Activated CD4-positive, alpha-beta T cell treated with anti-CD3 and anti-CD28 coated beads for 24 hours (primary cell): ENCODE measurements around the gene NSG1.
"Not testable (repeated sequence)": the region's sequence is repeated elsewhere in the genome, so short reads cannot be mapped to it uniquely, and the experiment has no call there.

Experiments used
- DNase-seq, 2 donors: peaks; one replicate each; pipeline ENCODE4 v3.0.0-alpha.2; 2020; ENCODE audit warnings: low read depth in 2 of 2

Gene NSG1

DNA sequence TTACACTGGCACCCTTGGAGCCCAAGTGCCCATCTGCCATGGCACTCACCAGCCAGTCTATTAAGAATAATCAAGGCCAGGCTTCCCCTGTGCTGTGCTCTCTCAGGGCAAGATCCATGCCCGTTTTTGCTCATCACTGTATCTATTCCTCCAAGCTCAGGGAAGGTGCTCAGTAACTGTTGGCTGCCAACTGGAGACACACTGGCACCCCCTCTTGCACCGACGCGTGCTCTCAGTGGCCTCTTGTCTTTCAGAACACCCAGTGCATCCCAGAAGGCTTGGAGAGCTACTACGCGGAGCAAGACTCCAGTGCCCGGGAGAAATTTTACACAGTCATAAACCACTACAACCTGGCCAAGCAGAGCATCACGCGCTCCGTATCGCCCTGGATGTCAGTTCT, 30.1 kb downstream of the NSG1 start:
- no peak for DNase-seq

DNA sequence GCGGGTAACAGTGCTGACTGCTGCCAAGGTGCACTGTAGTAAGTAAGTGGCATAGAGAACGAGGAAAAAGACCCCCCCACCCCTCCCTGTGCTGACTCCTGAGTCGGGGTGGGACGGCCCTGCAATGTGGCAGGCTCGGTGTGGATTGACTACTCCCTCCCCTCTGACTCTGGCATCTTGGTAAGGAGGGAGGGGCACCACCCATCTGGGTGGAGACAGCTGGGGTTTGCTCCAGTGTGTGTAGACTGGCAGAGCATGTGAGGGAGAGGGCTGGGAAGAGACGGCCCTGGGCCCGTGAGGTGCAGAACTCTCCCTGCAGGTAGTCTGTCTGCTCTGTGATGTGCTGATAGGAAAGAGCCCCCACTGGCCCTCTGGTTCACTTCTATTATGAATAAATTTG, 31.0 kb downstream of the NSG1 start:
- no peak for DNase-seq

DNA sequence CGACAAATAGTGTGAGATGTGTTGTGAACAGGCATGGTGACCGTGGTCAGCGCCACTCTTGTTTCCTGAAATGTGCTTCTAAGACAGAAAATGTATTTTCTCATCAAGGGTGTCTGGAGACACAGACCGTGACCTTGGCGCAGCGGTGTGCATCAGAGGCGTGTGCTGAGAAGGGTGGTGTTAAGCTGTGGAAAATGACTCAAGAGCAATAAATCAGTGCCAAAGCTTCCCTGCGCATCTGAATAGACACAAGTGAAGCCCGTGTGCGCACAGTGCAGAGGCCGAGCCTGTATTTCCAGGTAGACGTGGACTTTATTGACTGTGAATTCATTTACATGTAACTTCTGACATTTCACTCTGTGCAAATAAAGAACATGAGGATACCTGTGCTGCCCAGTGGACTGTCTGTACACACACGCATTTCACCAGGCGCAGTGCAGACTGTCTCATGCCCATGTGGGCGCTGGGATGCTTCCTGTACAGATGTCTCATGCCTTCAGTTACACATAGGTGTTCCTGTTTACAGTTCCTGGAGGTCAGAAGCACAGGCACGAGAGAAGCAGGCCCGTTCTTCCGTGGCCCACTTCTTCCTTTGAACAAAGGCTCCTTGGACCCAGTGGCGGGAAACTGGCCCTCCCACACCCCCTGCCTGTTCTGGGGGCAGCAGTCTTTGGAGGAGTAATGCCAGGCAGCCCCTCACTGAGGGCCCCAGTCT, 31.9 kb downstream of the NSG1 start:
- no peak for DNase-seq

DNA sequence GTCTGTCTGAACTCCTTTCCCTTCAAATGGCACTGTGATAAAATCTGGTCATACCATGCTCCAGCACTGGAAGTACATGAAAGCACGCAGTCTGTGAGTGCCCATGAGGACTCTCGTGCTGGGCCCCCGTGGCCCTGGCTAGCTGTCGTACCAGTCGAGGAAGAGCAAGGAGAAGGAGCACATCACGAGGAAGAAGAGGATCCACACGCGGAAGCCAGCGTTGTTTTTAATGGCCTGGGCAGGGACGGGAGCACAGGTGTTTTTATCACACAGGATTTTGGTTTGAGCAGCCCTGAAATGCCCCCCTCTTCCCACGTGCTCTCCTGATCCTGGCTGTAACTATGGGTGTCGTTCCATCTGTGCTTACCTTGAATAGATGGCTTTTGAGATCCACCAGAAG, 33.0 kb downstream of the NSG1 start:
- no peak for DNase-seq

DNA sequence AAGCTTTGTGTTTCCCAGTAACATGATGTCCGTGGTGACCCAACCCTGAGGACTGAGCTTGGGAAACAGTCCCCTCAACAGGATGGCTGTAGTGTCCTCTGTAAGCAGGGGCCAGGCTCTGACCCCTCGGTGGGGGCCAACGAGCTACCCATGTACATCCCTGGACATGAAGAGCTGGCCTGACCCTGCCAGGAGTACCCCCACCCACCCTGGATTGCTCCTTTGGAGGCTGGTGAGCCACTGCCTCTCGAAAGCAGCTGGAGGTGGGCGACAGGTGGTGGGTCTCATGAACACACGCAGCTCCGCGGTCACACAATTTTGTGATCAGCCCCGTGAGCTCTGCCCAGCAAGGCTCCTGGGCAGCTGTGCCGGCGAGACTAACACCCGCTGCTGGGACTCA, 33.5 kb downstream of the NSG1 start:
- no peak for DNase-seq

DNA sequence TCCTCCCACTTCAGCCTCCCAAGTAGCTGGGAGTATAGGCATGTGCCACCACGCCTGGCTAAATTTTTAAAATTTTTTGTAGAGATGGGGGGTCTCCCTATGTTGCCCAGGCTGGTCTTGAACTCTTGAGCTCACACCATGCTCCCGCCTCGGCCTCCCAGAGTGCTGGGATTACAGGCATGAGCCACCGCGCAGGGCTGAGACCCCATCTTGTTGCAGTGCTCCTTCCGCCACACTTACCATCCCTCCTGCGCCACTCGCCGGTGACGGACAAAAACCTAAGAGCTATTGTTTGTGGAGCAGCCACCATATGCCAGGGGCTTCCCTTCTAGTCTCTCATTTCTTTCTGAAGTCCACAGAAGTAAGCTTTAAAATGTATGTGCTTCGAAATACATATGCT, 34.5 kb downstream of the NSG1 start:
- no peak for DNase-seq

DNA sequence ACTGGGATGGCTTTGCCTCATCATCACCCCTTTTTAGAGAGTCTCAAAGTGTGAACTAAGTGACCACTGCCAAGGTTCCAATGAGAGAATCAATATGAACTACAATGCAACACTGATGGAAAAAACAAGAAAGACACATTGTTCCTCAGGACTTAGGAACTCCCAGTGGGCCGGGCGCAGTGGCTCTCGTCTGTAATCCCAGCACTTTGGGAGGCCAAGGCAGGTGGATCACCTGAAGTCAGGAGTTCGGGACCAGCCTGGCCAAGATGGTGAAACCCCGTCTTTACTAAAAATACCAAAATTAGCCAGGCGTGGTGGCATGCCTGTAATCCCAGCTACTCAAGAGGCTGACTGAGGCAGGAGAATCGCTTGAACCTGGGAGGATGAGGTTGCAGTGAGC, 35.2 kb downstream of the NSG1 start:
- DNase-seq, result not testable (repeated sequence)

DNA sequence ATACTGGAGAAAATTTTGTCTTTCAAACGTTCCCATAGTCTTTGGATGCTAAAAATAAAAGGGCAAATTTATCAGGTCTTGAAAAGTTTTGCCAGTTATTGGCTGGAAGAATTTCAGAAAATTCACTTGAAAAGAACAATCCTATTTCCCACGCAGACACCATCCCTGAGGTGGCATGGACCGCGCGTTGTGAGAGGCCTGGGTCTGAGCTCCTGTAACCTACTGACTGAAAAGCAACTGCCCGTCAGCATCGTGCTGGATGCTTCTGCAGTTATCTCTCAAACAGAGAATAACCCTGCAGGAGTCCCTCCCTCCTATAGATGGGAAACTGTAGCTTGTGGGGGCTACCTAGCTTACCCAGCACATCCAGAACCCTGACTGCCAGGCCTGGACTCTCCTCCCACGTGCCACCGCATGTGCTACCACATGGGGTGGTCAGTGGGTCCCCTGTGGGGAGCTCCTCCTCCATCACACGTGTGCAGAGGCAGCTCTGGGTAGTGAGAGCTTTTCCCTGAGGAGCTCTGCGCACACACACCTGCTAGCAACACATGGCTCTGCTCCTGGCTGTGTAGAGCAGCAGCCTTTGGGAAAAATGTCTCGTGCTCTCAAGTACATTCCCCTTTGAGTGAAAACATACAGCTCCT, 36.1 kb downstream of the NSG1 start:
- no peak for DNase-seq

DNA sequence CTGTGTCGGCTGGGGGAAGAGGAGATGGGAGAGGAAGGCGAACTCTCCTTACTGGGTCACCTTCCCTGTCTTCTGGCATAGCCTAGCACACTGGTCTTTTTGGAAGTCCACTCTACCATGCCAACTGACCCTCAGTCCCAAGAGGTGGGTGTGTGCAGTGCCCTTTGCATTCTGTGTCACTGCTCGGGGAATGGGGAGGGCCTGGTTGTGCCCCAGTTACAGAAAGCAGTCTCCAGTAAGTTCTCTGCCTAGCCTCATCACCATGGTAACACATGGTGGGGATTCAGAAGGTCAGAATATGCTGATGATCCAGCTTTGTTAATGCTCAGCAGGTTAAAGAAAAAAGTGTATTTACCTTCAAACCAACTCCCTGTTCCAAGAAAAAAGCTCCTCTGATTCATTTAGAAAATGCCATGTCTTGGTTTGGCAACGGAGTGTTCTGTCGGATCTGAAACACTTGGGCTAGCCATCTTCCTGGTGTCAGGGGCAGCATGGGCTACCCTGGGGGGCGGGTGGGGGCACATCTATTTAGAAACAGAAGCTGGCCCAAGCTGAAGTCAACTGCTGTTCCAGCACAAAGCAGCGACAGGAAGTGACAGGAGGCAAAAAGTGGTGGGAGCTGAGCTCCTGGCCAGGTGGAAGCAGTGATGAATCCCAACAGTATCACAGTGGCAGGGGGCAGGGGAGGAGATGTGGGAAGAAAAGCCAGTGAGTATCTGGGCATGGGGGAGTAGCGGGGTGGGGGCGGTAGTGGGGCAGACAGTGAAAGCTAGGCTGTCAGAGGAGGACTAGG, 37.0 kb downstream of the NSG1 start:
- DNase-seq, result no peak

DNA sequence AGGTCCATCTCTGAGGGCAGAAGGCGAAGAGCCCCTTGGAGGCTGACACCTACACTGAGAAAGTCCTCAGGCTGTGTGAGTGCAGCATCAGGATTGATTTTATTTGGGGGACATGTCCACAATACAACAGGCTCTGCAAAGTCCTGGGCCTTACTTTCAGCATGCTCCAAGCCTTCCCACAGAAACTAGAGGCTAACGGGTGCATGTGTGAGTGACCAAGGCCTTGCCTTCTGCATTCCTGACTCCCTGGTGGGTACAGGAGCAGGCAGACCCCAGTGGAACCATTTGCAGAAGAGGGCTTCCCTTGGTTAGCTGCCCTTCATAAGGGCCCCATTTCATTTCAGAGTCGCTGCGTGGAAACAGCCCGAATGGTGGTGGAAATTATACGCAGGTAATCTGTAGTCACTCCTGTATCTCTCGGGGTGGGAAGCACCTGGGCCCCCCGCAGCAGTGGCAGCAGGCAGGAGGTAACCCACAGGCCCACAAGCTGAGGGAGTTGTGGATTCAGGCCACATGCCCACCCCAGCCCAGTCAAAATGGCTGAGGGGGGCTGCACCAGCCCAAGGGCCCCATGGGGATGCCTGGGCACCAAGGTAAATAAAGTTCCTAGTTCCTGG, 37.7 kb downstream of the NSG1 start:
- DNase-seq, result no peak

DNA sequence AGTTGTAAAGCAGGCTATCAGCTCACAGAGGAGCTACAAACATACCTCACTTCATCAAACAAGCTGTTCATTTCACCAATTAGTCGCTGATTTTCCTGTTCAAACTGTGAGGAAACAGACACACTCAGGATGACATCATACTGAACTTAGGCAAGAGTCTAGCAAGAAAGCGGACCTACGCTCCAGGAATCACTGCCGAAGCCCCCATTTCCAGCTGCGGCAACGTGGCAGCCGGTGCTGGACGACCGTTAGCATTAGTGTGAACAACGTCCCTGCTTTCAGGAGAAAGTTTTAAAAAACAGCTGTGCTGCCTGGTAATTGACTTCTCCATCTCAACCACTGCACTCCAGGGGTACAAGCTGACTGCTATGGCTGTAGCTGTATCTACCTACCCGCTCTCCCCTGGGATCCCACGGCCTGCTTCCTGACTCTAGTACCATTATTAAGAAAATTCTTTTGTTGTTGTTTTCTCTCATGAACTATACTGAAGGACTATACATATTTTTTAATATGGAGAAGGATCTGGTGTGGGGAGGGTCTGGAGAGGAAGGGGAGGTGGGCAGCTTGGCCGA, 38.3 kb downstream of the NSG1 start:
- DNase-seq, result no peak

DNA sequence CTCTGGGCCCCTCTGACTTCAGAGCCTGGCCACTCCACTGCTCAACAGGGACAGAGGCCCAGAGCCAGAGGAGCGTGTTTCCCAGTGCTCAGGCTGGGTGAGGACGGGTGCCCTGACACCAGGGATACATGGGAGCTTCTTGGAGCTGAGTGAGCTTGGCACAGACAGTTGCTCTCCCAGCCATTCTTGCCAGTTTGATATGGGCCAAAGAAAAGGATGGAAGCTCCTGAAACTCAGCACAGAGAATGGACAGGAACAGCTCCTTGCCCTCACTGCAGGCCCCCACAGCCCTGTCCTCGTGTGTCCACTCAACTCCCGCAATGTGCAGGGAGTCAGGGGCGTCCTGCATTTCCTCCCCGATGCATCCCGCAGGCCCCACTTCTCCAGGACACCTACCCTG, 38.8 kb downstream of the NSG1 start:
- no peak for DNase-seq

DNA sequence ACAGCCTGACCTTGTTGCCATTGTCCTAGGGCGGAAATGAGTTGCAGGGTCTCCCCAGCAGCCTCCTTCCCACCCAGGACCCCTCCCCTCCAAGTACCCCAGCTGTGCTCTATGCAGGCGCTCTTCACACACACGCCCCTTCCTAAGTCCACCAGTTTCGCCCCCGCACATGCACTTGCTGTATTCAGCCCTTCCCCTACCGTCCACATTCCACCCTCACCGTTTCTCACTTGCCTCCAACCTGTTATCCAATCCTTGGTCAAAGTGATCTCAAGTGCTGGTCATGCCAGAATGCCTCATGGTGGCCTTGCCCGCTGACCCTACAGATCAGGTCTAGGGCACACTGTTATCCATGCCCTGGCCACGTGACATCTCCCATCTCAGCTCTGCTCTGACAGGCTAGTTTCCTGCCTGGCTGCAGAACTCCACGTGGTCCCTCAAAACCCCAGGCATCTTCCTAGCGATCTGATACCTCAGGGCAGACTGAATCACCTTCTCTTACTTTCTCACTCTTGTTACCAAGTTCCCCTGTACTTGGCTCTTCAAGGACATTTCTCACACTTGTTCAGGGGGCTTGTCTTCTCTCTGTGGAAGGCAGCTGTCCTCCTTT, 39.7 kb downstream of the NSG1 start:
- DNase-seq, result no peak

DNA sequence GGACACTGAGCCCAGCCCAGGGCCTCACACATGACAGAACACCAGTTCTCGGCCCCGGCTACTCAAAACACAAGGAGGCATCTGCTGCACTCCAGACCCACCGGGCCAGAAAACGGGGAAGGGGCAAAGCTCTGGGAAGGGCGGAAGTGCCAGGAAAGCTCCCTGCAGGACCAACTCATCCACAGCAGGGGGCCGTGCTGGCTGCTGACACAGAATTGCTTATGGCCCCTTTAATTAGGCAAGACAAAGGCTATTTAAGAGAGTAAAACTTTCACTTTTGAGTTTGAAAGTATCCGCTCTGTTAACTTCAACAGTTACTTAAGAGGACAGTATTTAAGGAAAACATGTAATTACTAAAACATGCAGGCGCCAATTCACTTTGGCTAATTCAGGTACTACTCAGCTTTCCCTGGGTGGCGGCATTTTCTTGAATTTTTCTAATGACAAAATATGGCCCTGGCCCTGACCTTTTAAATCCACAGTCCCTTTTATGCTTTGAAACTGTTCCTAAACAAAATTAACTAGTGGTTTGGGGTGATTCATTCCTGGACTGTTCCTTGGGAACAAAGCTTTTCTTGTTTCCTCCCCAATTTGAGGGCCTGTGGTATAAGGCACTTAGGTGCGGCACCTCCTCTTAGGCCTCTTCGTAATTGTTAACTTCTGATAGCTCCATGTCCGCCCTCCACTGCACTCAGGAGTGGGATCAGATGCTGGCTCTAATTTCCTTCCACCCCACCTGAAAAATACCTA, 40.4 kb downstream of the NSG1 start:
- no peak for DNase-seq

DNA sequence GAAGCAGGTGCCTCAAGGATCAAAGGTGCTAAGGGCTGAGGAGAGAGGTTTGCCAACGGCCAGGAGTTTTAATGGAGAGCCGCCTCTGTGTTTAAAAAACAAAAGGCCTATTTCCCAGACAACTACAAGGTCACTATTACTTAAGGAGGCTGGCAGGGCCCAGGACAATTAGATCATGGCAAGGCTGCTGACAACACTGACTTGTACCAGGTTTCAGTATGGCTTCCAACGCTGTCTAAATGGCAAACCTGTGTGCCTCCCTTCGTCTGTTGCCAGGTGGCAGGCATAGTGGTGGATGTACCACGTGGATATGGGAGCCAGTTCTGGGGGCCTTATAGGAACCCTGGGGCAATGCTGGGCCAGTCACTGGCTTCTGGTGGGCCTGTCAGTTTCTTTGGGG, 41.0 kb downstream of the NSG1 start:
- DNase-seq, result no peak

DNA sequence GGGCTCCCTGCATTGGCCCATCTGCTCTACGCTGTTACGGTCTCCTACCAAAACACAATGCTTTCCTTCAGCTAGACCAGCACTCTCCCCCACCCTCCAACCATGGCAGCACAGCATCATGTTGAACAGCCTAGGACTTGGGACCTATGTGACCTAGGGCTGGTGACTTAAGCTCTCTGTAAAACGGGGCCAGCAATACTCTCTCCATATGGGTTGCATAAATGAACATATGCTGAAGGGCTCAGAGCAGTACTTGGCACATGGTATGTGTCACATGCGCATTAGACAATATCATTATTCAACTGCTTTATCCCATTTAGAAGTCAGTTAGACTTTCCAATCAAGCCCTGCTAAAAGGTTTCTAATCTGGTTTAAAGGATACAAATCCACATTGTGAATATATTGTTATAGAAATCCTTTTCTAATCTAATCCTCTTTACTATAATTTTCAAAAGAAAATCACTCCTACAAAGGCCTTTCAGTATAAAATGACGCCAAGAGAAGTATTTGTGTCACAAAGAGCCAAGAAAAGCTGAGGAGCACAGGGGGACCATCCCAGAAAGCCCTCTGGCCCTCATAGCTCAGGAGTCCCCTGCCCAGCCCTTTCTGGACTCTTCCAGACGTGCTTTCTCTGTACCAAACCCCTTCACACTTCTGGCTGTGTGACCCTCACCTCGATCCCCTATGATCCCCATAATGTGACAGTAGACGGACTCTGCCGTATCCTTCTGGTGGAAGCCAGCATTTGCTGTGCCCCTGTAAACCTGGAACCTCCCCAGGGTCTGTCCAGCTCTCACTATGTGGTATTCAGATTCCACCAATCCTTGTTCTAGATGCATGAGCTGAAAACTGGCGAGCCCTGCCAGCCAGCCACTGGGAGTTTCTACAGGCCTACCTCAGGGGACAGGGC, 42.3 kb downstream of the NSG1 start:
- no peak for DNase-seq

DNA sequence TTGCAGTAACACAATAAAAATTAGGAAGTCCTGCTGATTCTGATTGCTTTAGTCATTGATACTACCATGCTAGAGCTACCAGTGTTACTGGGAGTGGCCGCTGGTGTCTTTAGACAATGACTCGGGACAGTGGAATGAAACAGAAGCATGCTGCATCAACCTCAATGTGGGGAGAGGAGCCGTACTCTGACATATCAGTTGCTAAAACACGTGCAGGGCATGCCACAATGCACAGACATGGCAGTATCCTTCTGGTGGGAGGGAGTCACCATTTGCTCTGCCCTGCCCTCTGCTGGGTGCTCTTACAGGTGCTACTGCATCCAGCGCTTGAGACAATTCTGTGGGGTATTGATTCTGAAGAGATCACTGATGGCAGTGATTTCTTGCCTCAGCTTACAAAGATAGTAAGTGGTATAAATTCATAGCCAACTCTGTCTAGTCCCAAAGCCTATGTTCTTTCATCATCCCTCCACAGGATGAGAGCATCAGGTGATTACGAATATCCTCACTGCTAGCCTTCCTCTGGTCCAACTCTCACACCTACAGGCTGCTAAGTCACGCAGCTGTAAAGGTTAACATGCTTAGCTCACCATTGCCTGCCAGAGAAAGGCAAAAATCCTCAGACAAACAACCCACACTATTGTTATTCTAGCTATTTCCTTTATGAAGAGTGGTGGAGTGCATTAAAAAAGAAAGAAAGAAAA, 43.7 kb downstream of the NSG1 start:
- DNase-seq, result peak; percentile 8 to 16

DNA sequence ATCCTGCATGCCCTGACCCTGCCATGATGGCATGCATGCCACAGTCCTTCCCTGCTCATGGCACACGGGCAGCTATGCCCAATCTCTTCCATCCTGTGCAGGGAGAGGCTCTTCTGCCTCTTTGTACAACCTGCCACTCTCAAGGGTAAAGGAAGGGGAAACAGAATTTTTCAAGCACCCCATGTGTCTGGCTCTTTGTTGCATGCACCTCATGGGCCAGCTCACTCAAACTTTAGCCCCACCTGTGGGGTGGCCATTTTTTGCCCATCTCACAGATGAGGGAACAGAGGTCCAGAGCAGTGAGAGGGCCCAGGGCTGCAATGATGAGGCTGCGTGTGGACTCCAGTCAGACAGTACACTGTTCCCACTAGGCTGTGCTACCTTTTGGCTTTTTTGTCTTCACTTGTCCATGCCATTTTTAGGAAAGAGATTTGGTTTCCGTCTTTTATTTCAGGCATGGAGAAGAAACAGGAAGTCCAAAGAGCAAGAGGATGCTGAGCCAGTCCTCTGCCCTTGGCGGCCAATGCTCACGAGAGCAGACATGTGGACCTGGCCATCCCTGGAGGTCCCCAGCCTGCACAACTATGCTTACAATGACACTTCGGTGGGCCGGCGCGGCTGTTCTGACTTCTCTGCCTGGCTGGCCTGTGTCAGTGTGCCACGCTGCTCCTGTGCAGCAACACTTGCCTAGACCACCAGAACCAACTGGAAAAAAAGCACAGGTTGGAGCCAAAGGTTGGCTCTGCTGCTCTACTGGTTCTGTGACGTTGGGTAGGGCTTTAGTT, 45.6 kb downstream of the NSG1 start:
- DNase-seq, result no peak

DNA sequence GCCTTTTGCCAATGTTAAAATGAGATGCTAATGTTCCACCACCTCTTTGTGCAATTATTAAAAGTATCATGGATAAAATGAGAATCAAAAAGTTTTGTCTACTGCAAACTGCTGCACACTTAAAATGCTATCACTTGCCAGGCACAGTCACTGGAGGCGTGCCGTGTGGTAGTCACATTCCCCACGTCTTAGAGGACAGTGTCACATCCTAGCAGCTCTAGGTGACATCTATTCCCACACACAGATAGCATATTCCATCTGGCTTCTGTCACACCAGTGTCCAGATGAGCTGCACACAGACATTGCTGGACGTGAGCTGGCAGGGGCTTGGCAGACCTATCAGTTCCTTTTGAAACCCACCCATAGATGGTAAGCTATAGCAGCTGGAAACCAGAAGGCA, 47.0 kb downstream of the NSG1 start:
- no peak for DNase-seq
